Epithelial cell of prostate (primary cell): ENCODE results near the gene SLC1A7.
A peak's percentile ranks its signal among the peaks of the same experiment; 100 is the strongest.
"Not testable (repeated sequence)": the region's sequence is repeated elsewhere in the genome, so short reads cannot be mapped to it uniquely, and the experiment has no call there.

Source experiments
- DNase-seq: peaks from one replicate; pipeline ENCODE4 v3.0.0-alpha.2; 2011; ENCODE audit warnings: low read depth, low spot score
- H3K27ac ChIP-seq: fragments of 450-650 bp; 2 replicates; pipeline ENCODE4 v1.5.1; 2017; ENCODE audit warnings: mild to moderate bottlenecking

The SLC1A7 gene

DNA sequence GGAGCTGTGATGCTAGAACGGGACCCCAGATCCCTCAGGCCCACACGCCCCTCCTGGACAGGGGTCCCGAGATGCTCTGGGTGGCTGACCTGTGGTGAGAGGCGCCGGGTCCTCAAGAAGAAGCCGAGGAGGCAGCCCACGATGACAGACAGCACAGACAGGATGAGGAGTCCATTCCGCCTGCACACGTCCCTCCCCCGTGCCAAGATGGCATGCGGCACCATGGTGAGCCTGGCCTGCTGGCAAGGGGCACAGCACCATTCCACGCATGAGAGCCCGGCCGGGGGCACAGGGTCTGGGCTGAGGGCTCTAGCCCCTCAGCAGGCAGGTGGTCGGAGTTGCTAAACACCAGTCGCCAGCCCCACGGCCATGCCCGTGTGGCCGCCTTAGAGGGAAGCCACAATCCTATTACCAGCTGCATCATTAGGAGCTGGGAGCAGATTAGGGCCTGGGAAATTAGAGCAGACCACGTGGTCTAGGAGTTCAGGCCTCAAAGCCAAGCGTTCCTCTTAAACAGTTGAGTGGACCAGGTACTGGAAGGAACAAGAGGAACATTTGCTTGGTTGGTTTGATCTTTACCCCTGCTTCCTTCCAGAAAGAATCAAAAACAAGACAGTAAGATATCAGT, at the start of gene SLC1A7:
TSS of gene SLC1A7 (minus strand) at position 413 of the 628 bp plus-strand sequence. CDS start at position 224, 189 bp downstream.
- no peak for DNase-seq
- H3K27ac ChIP-seq, result no peak within 1 kb of the TSS

DNA sequence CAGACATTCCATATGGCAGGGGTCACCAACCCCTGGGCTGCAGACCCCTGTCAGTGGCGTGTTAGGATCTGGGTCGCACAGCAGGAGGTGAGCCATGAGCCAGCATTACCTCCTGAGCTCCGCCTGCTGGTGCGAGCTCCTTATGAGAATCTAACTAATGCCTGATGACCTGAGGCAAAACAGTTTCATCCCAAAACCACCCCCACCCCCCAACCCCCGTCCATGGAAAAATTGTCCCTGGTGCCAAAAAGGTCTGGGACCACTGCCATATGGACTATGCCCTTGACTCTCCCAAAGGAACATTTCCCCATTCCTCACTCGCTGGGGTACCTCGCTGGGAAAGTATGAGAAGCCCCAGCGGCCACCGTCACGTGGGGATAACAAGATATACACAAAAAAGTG, 47.8 kb upstream of the SLC1A7 start:
- DNase-seq, result no peak
- H3K27ac ChIP-seq, result no peak overlapping the region

DNA sequence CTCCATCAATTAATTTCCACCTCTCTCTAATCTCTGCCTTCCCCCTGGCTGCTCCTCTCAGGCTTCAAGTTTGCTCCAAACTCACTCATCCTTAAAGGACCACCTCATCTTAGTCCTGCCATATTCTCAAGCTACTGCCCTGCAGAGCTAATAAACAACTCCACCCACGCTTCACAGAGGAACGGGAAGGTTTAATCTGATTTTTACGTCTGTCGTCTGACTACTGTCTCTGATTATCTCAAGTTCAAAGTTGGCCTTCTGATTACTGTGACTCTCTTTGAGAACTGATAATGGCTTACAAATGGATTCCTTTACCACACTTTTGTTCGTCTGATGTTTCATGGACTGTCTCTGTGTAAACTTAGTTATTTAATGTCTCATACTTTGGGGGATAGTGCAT, 46.6 kb upstream of the SLC1A7 start:
- no peak for DNase-seq
- no peak overlapping the region for H3K27ac ChIP-seq

DNA sequence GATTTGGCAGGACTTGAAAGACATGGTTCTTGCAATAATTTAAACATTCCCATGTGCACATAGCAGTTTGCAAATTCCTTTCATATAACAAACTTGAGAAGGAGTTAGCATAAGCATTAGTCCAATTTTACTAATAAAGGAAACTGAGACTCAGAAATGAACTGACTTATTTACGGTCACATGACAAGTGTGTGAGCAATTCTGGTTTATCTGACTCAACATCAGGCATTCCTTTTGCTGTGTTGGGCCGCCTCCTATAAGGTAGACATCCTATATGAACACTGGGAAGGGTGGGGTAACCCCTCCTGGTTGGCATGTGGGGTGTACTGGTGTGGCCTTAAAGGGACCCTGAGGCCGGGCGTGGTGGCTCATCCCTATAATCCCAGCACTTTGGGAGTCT, 45.7 kb upstream of the SLC1A7 start:
- DNase-seq, result peak; percentile 14
- H3K27ac ChIP-seq, result peak overlapping the region; percentile 32

DNA sequence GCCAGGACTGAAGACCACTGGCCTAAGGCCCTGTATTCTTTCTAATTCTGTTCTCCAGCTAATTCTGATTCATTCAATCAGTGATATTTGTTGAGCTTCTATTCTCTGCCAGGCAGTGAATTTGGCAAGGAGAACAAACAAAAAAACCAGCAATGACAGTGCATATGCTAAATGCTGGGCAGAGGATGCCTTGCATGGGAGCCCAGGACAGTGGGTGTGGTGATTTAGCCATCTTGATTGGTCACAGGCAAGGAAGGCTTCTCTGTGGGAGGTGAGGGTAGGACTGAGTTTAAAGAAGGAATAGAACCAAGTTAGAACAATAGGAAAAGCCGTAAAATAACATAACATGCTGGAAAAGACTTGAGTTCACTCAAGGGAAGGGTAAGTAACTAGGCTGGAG, 45.0 kb upstream of the SLC1A7 start:
- DNase-seq, result no peak

DNA sequence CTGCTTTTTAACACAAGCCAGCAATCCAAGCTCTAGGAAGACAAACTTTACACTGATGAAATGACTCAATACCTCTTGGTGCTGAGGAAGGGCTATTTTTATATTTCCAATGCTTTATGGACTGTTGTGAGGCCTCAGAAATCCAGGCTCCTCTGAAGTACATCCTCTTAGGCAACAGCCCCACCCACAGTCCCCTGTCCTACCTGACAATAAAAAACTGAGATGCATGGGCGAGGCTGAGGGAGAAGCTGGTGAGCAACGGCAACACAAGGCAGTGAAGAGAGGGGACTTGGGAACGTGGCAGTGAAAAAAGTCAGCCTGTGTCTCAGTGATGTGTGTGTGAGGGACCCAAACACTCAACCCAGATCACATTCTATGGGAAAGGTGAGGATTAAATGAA, 44.1 kb upstream of the SLC1A7 start:
- DNase-seq, result no peak
- no peak overlapping the region for H3K27ac ChIP-seq

More for the DNA sequence above, 45.0 kb upstream of the SLC1A7 start:
- peak overlapping the region; percentile 32 for H3K27ac ChIP-seq

DNA sequence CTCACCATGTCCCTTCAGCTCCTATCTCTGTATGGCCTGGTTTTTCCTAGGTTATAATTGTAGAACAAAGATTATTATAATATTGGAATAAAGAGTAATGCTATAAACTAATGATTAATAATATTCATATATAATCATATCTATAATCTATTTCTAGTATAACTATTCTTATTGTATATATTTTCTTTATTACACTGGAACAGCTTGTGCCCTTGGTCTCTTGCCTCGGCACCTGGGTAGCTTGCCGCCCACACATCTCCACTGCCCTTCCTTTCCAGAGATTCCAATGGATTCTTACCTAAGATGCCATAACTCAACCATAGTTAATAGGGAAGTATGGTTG, 43.5 kb upstream of the SLC1A7 start:
- DNase-seq, result not testable (repeated sequence)

DNA sequence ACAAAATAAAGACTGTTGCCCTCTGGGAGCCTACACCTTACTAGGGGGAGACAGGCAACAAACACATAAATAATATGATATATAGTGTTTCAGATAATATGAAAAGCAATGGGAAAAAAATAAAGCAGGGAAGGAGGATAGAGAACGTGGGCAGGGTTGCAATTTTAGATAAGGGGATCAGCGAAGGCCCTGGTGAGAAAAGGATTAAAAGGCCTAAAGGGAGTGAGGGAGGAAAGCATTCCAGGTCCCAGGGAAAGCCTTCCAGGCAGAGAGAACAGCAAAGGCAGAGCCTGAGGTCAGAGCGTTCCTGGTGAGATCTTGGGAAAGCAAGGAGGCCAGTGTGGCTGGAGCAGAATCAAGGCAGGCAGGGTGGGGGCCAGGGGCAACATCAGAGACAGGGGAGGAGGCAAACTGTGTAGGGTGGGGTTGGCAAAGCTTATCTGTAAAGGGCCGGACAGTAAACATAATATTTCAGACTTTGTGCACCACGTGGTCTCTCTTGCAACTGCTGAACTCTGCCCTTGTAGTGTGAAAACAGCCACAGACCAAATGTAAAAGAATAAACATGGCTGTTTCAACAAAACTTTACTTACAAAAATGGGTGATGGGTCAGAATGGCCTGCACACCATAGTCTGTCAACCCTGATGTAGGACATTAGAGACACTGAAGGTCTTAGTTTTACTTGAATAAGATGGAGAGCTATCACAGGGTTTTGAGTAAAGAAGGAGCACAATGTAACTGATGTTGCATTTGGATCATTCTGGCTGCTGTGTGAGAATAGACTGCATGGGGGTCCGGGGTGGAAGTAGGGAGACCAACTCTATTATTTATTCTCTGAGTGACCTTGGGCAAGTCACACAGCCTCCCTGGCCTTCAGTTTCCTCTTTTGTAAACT, 40.9 kb upstream of the SLC1A7 start:
- DNase-seq, result no peak
- H3K27ac ChIP-seq, result no peak overlapping the region

More for the DNA sequence above, 43.5 kb upstream of the SLC1A7 start:
- H3K27ac ChIP-seq, result not testable (repeated sequence)

DNA sequence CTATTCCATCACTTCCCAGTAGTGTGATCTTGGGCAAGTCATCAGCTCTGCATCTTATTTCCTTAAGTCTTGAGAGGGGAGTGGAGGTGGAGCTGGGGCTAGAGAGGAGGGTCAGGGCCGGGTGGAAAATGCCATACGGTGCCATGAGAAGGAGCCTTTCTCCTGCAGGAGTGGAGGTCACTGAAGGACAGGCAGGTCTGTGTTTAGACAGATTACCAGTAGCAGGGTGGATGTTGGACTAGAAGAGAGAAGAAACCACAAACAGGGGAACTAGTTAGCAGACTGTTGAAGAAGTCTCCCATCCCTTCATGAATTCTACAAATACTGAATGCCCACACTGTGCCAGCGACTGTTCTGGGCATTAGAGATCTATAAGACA, 40.3 kb upstream of the SLC1A7 start:
- DNase-seq, result no peak
- no peak overlapping the region for H3K27ac ChIP-seq

DNA sequence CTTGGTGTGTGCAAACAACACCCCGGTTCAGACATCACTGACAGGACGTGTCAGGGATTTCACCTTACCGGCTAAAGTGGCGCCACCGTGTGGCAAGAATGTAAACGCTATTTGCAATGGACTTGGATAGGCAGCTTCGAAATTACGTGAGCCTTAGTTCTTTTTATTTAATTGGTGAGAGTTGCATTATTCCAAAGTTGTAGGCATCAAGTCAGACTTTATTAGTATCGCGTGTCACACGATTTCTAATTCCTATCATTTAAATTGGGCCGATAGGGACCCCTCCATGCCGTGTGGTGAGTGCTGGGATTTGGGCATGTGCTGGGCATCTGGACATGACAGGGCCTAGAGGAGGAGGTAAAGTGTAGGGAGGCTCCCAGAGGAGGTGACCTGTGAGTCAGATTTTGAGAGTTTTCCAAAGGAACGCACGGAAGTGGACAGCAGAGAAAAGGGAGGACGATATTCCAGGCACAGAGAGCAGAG, 39.7 kb upstream of the SLC1A7 start:
- no peak overlapping the region for H3K27ac ChIP-seq

DNA sequence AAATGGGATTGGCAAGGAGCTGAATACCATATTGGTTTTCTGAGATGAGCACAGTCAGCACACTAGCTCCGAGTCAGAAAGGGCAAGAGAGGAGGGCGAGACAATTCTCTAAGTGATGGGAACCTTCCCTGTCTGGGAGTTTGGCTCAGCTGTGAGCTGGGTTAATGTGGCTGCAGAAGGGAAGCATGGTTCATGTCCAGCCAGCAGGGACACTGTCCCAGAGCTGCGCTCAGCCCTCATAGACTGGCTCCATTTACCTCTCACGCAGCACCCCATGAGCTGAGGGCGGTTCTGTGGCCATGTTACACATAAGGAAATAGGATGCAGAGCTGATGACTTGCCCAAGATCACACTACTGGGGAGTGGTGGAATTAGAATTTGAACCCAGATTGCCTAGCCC, 38.5 kb upstream of the SLC1A7 start:
- no peak for DNase-seq
- no peak overlapping the region for H3K27ac ChIP-seq

More for the DNA sequence above, 39.7 kb upstream of the SLC1A7 start:
- DNase-seq, result peak; percentile 12

DNA sequence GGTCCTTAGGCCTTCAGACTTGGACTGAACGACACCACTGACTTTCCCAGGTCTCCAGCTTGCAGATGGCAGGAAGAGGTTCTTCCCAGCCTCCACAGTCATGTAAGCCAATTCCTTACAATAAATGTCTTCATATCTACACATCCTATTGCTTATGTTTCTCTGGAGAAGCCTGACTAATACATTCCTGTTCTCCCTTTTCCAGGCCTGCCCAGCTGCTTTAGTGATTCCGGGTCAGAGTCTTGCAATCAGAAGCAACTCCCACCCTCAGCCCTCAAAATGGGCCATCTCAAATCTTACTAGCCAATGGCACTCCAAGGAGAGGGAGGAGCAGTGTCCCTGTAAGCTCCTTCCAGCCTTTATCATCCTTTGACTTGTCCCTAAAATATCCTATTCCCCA, 37.8 kb upstream of the SLC1A7 start:
- H3K27ac ChIP-seq, result no peak overlapping the region
- DNase-seq, result no peak

DNA sequence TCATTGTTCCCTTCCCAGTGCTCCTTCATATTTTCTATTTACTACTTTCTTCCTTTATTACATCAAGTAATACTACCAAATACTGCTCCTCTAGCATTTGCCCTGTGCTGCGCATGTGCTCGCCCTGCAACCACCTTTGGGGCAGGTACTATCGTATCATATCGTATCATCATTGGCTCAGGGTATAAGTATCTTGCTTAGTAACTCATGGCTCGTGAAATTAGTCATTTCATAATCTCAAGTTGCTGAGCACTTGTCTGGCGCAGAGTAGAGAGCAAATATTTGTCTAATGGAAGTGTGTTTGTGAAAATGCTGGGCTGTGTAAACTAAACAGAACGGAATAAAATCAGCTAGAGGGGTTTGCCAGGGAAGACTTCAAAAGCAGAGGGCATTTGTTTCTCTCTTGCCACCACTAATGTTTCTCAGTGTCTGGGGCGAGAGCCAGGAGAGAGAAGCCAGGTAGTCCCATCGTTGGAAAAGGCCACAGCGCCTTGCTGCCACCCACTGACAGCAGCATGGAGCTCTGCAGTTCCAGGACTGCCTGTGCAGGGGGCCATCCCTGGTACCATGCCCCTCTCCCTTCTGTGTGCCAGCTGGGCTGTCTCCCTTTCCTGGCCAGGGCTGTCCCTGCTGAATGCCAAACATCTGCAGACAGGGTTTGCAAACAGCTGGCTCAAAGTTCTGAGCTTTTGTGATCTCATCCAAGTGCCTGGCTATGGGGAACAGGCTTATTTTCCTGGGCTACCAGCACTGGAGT, 34.2 kb upstream of the SLC1A7 start:
- H3K27ac ChIP-seq, result no peak overlapping the region
- DNase-seq, result peak; percentile 36

DNA sequence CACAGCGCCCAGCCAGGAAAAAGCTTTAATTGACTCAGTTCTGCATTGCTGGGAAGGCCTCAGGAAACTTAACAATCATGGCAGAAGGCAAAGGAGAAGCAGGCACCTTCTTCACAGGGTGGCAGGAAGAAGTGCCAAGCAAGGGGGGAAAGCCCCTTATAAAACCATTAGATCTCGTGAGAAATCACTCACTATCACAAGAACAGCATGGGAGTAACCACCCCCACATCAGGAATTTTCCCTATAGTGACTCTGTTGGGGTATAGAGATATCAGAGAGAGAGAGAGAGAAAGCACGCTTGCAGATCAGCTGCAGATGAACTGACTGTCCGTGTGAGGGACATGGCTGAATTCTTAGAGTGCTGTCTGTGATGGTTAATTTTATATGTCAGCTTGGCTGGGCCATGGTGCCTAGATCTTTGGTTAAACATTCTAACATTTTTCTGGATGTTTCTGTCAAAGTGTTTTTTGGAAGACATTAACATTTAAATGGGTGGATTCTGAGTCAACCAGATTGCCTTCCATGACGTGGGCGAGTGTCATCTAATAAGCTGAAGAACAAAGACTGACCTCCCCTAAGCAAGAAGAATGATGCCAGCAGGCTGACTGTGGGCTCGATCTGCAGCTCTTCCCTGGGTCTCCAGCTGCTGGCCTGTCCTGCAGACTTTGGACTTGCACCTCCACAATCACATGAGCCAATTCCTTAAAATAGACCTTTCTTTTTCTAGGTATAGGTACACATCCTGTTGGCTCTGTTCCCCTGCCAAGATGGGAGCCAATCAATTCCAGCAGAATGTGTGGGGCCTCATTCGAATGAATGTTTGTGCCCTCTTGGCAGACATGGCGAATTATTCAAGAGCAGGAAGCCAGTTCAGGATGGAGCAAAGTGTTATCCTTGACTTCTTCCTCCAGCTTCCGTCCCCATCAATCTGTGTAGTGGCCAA, 32.8 kb upstream of the SLC1A7 start:
- H3K27ac ChIP-seq, result no peak overlapping the region
- DNase-seq, result no peak

DNA sequence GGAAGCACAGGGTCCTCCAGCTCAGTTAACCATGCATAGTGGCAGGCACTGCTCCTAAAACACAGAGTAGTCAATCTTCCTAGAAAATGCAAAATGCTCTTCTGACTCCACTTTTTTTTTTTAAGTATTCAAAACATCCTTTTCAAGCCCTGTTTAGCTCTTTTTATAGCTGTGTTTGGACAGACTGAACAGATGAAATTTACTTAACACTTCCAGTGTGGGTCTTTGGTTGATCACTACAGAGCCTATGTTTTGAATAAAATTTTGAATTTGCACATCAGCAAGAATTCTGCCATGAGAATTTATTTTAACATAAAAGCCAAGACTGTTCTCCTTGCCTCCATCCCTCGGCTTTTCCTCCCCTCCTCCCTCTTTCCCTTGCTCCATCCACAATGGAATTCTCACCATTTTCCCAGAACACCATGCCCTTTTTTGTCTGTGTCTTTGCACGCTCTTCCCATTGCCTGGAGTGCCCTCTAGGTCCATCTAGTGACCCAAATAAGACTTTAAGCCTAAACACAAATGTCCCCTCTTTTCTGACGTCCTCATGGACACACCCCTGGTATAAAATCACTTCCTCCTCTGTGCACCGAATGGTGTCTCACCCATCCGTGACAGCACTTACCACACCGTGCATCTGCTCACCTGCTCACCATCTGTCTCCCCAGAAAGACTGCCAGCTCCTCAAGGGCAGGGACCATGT, 30.1 kb upstream of the SLC1A7 start:
- no peak for DNase-seq
- H3K27ac ChIP-seq, result no peak overlapping the region

DNA sequence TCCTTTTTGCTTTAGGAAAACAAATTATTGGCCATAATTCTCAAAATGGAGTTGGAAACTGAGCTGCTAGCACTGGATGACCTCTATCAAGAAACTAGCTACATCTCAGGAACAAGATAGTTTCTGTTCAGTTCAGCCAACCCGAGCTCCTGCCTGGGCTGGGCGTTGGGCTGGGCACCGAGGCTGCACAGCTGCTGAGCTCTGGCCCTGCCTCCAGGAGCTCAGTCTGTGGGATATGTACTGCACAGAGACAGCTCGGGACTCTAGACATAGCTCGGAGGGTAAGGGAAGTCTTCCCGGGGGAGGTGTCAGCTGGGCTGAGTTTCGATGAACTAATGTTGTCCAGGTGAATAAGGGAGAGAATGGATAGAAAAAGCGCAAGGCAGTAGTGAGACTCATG, 24.5 kb upstream of the SLC1A7 start:
- DNase-seq, result no peak
- no peak overlapping the region for H3K27ac ChIP-seq

DNA sequence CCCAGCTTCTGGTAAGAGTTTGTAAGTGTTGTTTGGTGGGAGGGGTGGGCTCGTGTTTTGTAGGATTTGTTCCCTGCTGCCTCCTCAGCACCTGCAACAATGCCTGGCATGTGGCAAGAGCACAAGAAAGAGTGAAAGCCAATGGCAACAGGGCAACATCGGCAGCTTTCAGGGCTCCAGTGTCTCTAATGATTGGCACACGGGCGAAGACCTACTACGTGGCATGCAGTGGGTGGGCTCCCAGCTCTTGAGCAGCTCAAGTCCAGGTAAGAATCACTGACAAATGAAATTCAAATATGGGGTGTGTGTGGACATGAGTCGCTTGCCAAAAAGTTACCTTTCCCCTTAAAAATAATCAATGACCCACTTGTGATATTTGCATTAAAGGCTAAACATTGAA, 23.9 kb upstream of the SLC1A7 start:
- no peak for DNase-seq
- H3K27ac ChIP-seq, result no peak overlapping the region

DNA sequence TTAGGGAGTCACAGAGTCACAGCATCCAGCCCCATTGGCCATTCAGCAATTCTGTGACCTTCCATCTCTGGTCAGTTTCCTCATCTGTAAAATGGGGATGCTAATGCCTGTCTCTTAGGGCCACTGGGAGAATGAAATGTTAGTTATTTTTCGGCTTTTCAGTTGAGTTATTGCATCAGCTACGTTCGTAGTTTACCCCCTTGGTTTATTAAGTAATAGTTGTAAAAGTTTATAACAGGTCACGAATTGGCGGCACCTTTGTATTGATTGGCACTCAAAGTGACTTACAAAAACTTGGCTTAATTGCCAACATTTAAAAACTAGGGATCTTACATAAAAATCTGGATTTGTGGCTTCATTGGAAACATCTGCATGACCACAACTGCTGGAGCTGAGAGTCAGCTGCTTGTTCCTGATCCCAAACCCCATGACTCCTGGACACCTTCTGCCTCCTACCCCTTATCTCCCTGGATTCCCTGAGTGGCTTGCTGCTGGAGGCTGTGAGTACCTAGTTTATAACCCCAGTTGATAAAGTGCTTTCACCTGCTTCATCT, 23.0 kb upstream of the SLC1A7 start:
- H3K27ac ChIP-seq, result no peak overlapping the region
- DNase-seq, result no peak

DNA sequence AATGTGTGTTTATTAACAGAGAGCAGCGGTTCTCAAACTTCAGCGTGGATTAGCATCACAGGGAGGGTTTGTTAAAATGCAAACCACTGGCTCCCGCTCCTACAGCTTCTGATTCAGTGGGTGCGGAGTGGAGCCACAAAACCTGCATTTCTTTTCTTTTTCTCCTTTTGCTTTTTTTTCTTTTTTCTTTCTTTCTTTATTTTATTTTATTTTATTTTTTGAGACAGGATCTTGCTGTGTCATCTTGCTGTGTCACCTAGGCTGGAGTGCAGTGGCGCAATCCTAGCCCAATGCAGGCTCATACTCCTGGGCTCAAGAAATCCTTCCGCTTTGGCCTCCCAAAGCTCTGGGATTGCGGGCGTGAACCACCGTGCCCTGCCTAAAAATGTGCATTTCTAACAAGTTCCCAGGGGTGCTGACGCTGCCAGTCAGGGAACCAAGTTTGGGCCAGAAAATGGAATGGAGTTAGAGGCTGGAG, 20.9 kb upstream of the SLC1A7 start:
- no peak for DNase-seq
- H3K27ac ChIP-seq, result no peak overlapping the region
